Measurements from ENCODE around the gene PXK.
"Not testable (repeated sequence)": the region's sequence is repeated elsewhere in the genome, so short reads cannot be mapped to it uniquely, and the experiment has no call there.

PXK gene

DNA sequence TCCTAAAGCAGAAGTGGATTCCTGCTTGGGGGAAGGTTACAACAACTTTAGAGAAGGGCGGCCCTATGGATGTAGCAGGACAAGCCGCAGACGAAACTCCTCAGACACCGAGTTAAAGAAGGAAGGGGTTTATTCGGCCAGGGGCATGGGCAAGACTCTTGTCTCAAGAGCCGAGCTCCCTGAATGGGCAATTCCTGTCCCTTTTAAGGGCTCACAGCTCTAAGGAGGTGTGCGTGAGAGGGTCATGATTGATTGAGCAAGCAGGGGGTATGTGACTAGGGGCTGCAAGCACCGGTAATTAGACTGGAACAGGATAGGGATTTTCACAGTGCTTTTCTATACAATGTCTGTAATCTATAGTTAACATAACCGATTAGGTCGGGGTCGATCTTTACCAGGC, 101.8 kb downstream of the PXK start:
- intact Hi-C loops (cut with DNase I), result loop anchor here (2.0 kb wide), 1 partner anchor 56 kb away; no protein-coding TSS in a partner anchor
- DNase-seq, result no peak

- no peak for DNase-seq
- intact Hi-C loops (cut with DNase I), result loop anchor here (2.0 kb wide), 1 partner anchor 56 kb away; no protein-coding TSS in a partner anchor
These were observed 102.3 kb downstream of the PXK start for GRCh38 chr3:58434990-58435389.

- DNase-seq; intact Hi-C loops (cut with DNase I): not testable (repeated sequence)
These were observed 104.6 kb downstream of the PXK start for GRCh38 chr3:58437276-58437675.

- intact Hi-C loops (cut with DNase I); DNase-seq: not testable (repeated sequence)
These were observed 108.3 kb downstream of the PXK start for GRCh38 chr3:58440996-58441355.

- intact Hi-C loops (cut with DNase I), result no loop called here
- DNase-seq, result no peak
These were observed 109.1 kb downstream of the PXK start for GRCh38 chr3:58441514-58442450.

GRCh38 chr3:58452176-58452575, 119.5 kb downstream of the PXK start:
- intact Hi-C loops (cut with DNase I), result no loop called here
- DNase-seq, result no peak

GRCh38 chr3:58459160-58459559, 126.5 kb downstream of the PXK start:
- intact Hi-C loops (cut with DNase I), result no loop called here
- no peak for DNase-seq

GRCh38 chr3:58462829-58463180, 130.1 kb downstream of the PXK start:
- intact Hi-C loops (cut with DNase I), result loop anchor here (1.0 kb wide), 1 partner anchor 69 kb away; no protein-coding TSS in a partner anchor
- no peak for DNase-seq

GRCh38 chr3:58463181-58463941, 130.7 kb downstream of the PXK start:
- intact Hi-C loops (cut with DNase I), result loop anchor here (1.0 kb wide), 1 partner anchor 69 kb away; no protein-coding TSS in a partner anchor
- DNase-seq, result peak; percentile 50 to 95 (median 70)

GRCh38 chr3:58463942-58464271, 131.2 kb downstream of the PXK start:
- intact Hi-C loops (cut with DNase I), result loop anchor here (1.0 kb wide), 1 partner anchor 68 kb away; no protein-coding TSS in a partner anchor
- DNase-seq, result no peak

DNA sequence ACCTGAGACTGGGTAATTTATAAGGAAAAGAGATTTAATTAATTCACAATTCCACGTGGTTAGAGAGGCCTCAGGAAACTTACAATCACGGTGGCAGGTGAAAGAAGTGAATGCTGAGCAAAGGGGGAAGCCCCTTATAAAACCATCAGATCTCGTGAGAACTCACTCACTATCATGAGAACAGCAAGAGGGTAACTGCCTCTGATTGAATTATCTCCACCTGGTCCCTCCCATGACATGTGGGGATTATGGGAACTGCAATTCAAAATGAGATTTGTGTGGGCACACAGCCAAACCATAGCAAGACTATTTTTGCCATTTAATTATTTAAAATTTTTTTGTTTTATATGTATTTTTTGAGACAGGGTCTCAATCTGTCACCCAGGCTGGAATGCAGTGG, 132.2 kb downstream of the PXK start:
- intact Hi-C loops (cut with DNase I), result no loop called here
- DNase-seq, result no peak

GRCh38 chr3:58466899-58467563, 134.3 kb downstream of the PXK start:
- no peak for DNase-seq
- intact Hi-C loops (cut with DNase I), result no loop called here

DNA sequence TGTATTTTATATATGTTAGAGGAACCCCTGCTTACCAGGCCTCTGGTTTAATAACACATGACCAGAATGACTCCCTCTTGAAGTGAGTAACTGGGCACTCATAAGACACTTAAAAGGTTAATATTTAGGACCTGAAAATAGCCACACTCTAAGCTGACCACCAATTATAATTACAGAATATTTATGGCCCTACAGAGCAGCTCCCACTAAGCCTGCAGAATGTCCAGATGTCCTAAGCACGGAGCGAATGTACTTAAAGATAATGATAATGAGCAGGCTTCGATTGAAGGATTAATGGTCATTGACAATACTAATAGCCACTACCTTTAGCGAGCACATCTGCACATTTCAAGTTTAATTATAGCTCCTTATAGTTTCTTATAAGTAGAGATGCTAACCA, 136.4 kb downstream of the PXK start:
- intact Hi-C loops (cut with DNase I), result no loop called here
- DNase-seq, result no peak

DNA sequence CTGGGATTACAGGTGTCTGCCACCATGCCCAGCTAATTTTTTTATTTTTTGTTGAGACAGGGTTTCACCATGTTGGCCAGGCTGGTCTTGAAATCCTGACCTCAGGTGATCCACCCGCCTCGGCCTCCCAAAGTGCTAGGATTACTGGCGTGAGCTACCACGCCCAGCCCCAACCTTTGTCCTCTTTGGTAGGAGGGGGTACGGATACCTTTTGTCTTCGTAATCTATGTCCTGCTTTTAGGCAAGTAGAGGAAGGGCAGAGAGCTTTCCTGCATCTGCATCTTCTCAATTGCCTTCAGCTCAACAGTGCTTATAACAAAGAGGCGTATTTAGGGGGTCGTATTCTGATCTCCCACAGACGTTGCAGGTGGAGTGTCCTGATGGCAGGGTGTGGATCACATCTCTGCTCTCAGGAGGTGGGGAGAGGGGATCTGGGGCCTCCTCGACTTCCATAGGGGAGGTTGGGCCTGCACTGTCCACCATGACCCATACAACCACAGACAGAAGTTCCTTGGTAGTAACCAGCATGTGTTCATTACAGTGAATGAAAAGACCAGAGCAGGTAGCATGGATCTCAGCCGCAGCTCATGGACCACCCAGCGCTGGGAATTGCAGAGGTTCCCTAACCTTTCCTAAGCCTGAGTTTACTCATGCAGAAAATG, 137.8 kb downstream of the PXK start:
- intact Hi-C loops (cut with DNase I), result no loop called here
- DNase-seq, result no peak

DNA sequence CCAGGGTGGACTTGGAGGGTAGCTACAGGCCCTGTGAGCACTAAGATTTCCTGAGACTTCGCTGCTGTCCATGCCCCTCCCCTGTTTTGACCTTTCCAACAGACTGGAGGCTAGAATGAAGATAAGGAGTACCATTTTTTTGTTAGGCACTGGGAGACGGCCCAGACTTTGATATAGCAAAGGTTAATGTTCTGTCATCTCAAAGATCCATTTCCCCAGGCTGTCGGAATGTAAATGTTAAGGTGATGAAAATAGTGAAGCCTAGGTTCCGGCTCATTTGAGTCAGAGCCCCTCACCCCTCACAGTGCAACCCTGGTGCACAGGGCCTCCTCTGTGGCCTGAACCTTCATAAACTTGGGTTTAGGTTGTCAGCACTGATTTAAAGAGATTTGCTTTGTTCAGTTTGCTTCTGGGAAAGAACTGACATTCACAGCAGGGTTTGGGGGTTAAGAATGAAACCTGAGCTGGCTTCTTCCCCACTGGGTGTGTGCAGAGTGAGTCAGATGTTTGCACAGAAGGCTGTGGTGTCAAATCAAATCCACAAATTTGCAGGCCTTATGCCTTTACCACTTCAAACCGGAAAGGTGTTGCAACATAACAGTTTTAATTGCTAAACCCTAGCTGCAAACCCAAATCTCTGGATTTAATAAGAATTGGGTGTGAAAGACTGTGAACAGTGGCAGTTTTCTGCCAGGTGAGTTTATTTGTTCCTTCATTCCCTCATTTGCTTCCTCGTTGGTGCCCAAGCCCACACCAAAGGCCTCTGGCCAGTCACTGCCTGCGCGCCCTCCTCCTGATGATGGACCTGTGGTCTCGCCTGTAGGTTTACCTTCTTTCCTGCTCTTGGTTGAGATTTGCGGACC, 138.6 kb downstream of the PXK start:
- intact Hi-C loops (cut with DNase I), result no loop called here
- no peak for DNase-seq

GRCh38 chr3:58473275-58473674, 140.6 kb downstream of the PXK start:
- intact Hi-C loops (cut with DNase I), result no loop called here
- DNase-seq, result no peak

GRCh38 chr3:58474348-58474911, 141.7 kb downstream of the PXK start:
- intact Hi-C loops (cut with DNase I), result no loop called here
- DNase-seq, result no peak

GRCh38 chr3:58474967-58475578, 142.4 kb downstream of the PXK start:
- intact Hi-C loops (cut with DNase I), result no loop called here
- DNase-seq, result no peak

Measured in posterior cingulate gyrus (tissue), 11 donors.